ENCODE results near the gene OR4Q3. TPM values are rescaled to one million over a fixed set of nuclear protein-coding genes. Genes with fewer than 3 reads are reported as not detected.
"Not testable (repeated sequence)": the region's sequence is repeated elsewhere in the genome, so short reads cannot be mapped to it uniquely, and the experiment has no call there.

Gene OR4Q3
- total RNA-seq, 1 donor from 2014 or later: not detected

GRCh38 chr14:19775587-19775986 is 32.2 kb downstream of the OR4Q3 start:
- no peak overlapping the region for H3K9ac ChIP-seq (ENCODE audit: low read depth in 1 of 3, low read length in 3 of 3)
- H3K9me3 ChIP-seq (ENCODE audit: control insufficient read depth in 3 of 3, low read length in 3 of 3): peaks cover 0 to 4% (median 3%) of the 10 kb centered on the region in 3 donors
- H3K36me3 ChIP-seq (ENCODE audit: control insufficient read depth in 3 of 3, insufficient read depth in 3 of 3, low read length in 3 of 3): no peaks in the 10 kb centered on the region
- H3K27me3 ChIP-seq (ENCODE audit: control insufficient read depth in 3 of 3, insufficient read depth in 3 of 3, low read length in 3 of 3): no peaks in the 10 kb centered on the region
- H3K4me1 ChIP-seq (ENCODE audit: control insufficient read depth in 3 of 3, insufficient read depth in 3 of 3, low read length in 3 of 3): no peaks in the 10 kb centered on the region
- no peak overlapping the region for H3K4me3 ChIP-seq (ENCODE audit: low read length in 3 of 3)
- no peak overlapping the region for H3K27ac ChIP-seq (ENCODE audit: low read depth, low read length)

GRCh38 chr14:19785848-19786247 is 42.5 kb downstream of the OR4Q3 start:
- not testable (repeated sequence) for H3K4me1 ChIP-seq (ENCODE audit: control insufficient read depth in 3 of 3, insufficient read depth in 3 of 3, low read length in 3 of 3); H3K36me3 ChIP-seq (ENCODE audit: control insufficient read depth in 3 of 3, insufficient read depth in 3 of 3, low read length in 3 of 3); H3K9me3 ChIP-seq (ENCODE audit: control insufficient read depth in 3 of 3, low read length in 3 of 3); H3K27ac ChIP-seq (ENCODE audit: low read depth, low read length); H3K9ac ChIP-seq (ENCODE audit: low read depth in 1 of 3, low read length in 3 of 3); H3K4me3 ChIP-seq (ENCODE audit: low read length in 3 of 3); H3K27me3 ChIP-seq (ENCODE audit: control insufficient read depth in 3 of 3, insufficient read depth in 3 of 3, low read length in 3 of 3)

- H3K4me1 ChIP-seq (ENCODE audit: control insufficient read depth in 3 of 3, insufficient read depth in 3 of 3, low read length in 3 of 3); H3K9me3 ChIP-seq (ENCODE audit: control insufficient read depth in 3 of 3, low read length in 3 of 3); H3K27me3 ChIP-seq (ENCODE audit: control insufficient read depth in 3 of 3, insufficient read depth in 3 of 3, low read length in 3 of 3); H3K4me3 ChIP-seq (ENCODE audit: low read length in 3 of 3); H3K27ac ChIP-seq (ENCODE audit: low read depth, low read length); H3K9ac ChIP-seq (ENCODE audit: low read depth in 1 of 3, low read length in 3 of 3); H3K36me3 ChIP-seq (ENCODE audit: control insufficient read depth in 3 of 3, insufficient read depth in 3 of 3, low read length in 3 of 3): not testable (repeated sequence)
These were observed 43.9 kb downstream of the OR4Q3 start for GRCh38 chr14:19787318-19787717.

- not testable (repeated sequence) for H3K9ac ChIP-seq (ENCODE audit: low read depth in 1 of 3, low read length in 3 of 3); H3K9me3 ChIP-seq (ENCODE audit: control insufficient read depth in 3 of 3, low read length in 3 of 3); H3K36me3 ChIP-seq (ENCODE audit: control insufficient read depth in 3 of 3, insufficient read depth in 3 of 3, low read length in 3 of 3); H3K4me1 ChIP-seq (ENCODE audit: control insufficient read depth in 3 of 3, insufficient read depth in 3 of 3, low read length in 3 of 3); H3K27ac ChIP-seq (ENCODE audit: low read depth, low read length); H3K4me3 ChIP-seq (ENCODE audit: low read length in 3 of 3); H3K27me3 ChIP-seq (ENCODE audit: control insufficient read depth in 3 of 3, insufficient read depth in 3 of 3, low read length in 3 of 3)
These were observed 44.8 kb downstream of the OR4Q3 start for GRCh38 chr14:19788150-19788549.

- not testable (repeated sequence) for H3K4me1 ChIP-seq (ENCODE audit: control insufficient read depth in 3 of 3, insufficient read depth in 3 of 3, low read length in 3 of 3)
These were observed 53.2 kb downstream of the OR4Q3 start for GRCh38 chr14:19796520-19797108.

More at GRCh38 chr14:19796520-19797108, 53.2 kb downstream of the OR4Q3 start:
- H3K9me3 ChIP-seq (ENCODE audit: control insufficient read depth in 3 of 3, low read length in 3 of 3); H3K4me3 ChIP-seq (ENCODE audit: low read length in 3 of 3); H3K9ac ChIP-seq (ENCODE audit: low read depth in 1 of 3, low read length in 3 of 3); H3K27me3 ChIP-seq (ENCODE audit: control insufficient read depth in 3 of 3, insufficient read depth in 3 of 3, low read length in 3 of 3); H3K36me3 ChIP-seq (ENCODE audit: control insufficient read depth in 3 of 3, insufficient read depth in 3 of 3, low read length in 3 of 3); H3K27ac ChIP-seq (ENCODE audit: low read depth, low read length): not testable (repeated sequence)

Small RNAs within 50 kb of the gene (small RNA-seq; reads per million reads assigned to genes)
- gene AL512310.1: not detected

Other genes starting within 250 kb of the OR4Q3 start
- gene OR11H2, start 29.7 kb upstream of the OR4Q3 start, total RNA-seq: not detected
- gene OR4M1, start 29.9 kb downstream of the OR4Q3 start, total RNA-seq: not detected
- not detected for gene OR4N2, start 60.2 kb downstream of the OR4Q3 start, total RNA-seq
- not detected for gene OR4K2, start 131.6 kb downstream of the OR4Q3 start, total RNA-seq
- gene OR4K5, start 177.0 kb downstream of the OR4Q3 start, total RNA-seq: not detected
- not detected for gene OR4K1, start 187.3 kb downstream of the OR4Q3 start, total RNA-seq
- gene OR4K15, start 232.0 kb downstream of the OR4Q3 start, total RNA-seq: not detected

Data from skeletal muscle tissue (tissue), 5 donors.